Erythroblast (primary cell): ENCODE results near the gene EIF3K.
A peak's percentile ranks its signal among the peaks of the same experiment; 100 is the strongest.

Experiments used
- DNase-seq, 2 experiments: peaks; one replicate each; lab custom pipeline; 2025; lab: John Stamatoyannopoulos, UW
- GATA1 ChIP-seq: IDR thresholded peaks from 2 replicates; pipeline ENCODE4 v1.6.1; 2011; ENCODE audit warnings: low read depth, mild to moderate bottlenecking, control low read depth, low read length, moderate library complexity
- POLR2A ChIP-seq: IDR thresholded peaks from 2 replicates; pipeline ENCODE4 v1.6.1; 2011; ENCODE audit warnings: mild to moderate bottlenecking, low read length

Gene EIF3K

DNA sequence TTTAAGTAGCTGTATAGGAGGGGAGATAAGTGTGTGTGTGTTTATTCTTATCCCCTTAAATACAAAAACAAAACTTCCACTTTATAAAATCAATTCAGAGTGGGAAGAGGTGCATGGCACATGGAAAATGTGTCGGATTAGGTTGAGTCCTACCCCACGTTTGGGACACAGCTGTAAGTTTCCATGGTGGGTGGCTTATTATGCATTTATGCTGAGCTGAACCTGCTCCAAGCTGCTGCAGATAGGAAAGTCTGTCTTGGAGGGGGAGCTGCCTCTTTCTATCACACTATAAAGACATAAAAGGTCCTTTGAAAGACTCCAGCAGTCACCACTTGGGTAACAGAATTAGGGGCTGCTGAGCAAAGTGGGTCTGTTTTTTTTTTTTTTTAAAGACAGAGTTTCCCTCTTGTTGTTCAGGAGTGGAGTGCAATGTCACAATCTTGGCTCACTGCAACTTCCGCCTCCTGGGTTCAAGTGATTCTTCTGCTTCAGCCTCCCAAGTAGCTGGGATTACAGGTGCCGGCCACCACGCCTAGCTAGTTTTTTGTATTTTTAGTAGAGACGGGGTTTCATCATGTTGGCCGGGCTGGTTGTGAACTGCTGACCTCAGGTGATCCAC is 43.7 kb downstream of the EIF3K start:
- DNase-seq, result no peak
- TF ChIP-seq POLR2A, result no peak
- no peak for TF ChIP-seq GATA1

GRCh38 chr19:38663156-38663651 is 44.2 kb downstream of the EIF3K start:
- no peak for DNase-seq
- no peak for TF ChIP-seq POLR2A
- TF ChIP-seq GATA1, result no peak

- TF ChIP-seq POLR2A, result no peak
- TF ChIP-seq GATA1, result no peak
- peak; percentile 58 to 71 for DNase-seq
Measured at GRCh38 chr19:38663957-38664502, 45.0 kb downstream of the EIF3K start.

GRCh38 chr19:38664503-38665211 is 45.7 kb downstream of the EIF3K start:
- DNase-seq, result peak; percentile 81 to 86
- TF ChIP-seq GATA1 (no peak), POLR2A (peak; percentile 53)

DNA sequence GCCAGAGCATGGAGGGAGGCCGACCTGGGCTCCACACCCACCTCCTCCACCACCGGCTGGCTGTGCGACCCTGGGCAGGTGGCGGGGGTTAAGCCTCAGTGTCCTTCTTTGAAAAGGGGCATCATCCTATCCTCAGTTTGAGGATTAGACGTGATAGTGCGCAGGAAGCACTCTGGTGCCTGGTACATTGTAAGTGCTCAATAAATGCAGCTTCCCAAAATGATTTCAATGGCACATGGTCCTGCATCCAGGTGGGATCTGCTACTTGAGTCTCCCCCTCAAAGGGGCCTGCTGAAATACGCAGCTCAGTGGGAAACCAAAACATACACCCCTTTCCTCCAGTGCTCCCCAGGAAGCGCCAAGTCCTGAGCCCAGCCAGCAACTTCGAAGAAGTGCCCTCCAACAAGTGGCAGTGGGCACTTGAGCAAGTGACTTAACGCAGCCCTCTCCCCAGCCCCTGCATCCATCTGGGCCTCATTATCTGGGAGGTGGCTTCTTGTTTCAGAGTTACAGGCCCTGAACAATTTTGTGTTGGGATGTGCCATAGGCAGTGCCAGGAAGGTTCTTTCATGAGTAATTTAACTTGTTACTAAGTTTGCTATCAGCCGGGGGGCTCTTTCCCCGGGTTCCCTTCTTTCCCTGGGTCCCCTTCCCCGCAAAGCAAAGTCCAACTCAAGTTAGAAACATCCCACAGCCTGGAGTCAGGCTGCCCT is 46.4 kb downstream of the EIF3K start:
- DNase-seq, result no peak
- TF ChIP-seq GATA1 (no peak), POLR2A (no peak)

DNA sequence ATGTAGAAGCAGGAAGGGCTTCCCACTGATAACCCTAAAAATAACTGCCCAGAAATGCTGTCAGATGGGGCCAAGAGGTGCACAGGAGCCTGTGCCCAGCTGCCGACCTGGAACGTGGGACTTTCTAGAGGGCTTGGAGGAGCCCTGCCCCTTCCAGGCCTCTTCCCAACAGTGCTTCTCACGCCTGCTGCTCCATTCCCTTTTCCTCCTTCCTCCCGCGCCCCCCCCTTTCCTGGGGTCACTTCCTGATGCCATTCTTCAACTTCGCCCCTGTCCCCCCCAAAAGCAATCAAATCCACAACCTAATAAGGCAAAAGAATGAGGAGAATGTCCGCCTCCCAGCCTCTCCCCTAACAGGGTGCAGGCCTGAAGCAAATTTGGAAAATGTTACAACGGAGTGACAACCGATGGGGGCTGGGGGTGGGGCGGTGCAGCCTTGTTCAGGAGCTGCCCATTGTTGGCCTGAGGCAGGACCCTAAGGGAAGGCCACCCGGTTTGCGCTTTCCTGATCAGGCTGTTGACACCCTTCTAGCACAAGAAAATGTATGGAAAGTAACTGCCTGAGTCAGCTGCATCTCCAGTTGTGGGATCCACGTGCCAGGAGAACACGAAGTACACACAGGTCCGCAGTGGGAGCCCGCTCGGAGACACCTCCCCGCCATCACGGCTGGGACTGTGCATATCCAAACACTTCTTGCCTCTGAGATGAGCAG is 47.1 kb downstream of the EIF3K start:
- no peak for DNase-seq

DNA sequence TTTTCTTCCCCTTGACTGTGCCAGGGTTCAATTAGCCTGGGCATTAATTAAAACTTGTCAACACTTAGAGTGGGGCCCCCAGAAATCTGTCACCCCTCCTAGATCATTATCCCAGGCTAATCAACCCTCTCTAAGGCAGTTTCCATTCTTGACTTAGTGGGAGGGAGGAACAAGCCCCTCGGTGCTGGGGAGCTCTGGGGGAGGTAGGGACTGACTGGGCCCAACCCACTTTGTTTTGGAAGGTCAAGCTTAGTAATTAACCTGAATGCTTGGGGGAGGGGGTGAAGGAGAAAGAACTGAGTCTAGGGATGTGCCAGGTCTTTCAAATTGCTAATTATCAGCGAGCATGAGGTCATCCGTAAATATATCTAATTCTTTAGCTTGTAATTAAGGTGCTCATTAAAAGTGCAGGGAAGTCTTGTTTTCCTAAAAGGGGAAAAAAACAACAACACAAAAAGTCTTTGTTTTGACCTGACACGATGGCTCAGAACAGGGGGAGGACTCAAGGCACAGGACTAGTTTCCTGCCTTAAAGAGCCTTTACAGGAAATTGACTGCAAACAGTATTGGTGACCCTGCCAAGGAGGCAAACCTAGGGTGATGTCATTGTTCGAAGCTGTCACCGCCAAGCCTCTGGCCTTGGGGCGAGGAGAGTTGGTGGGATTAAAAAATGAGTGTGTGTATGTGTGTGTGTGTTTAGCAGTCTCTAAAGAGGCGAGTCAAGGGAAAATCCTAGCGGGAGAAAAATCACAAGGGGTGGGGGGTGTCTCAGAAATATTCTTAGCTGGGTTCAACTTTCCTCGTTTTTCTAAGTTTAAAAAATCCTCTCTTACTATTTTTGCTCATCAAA is 47.9 kb downstream of the EIF3K start:
- DNase-seq, result peak; percentile 57 to 72

More for the DNA sequence above, 47.1 kb downstream of the EIF3K start:
- no peak for TF ChIP-seq POLR2A
- no peak for TF ChIP-seq GATA1

GRCh38 chr19:38667661-38668171 is 48.7 kb downstream of the EIF3K start:
- no peak for DNase-seq

More for the DNA sequence above, 47.9 kb downstream of the EIF3K start:
- TF ChIP-seq POLR2A (no peak), GATA1 (no peak)

DNA sequence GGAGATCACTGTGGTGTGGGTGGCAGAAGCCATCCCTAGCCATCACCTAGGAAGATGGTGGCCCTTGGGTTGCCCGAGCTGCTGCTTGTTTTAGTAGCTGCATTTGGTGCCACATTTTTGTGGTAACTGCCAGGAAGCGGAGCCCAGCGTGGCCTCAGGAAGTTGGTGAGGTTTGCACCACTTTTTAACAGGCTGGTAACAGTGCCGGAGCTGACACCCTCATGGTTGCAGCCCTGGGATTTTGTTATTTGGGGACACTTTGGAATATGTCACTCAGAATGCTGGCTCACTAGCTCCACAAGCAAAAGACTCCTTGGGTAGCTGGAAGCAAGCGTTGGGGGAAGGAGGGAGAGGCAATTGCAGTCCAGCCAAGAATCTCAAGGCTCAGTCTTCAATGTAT is 50.6 kb downstream of the EIF3K start:
- DNase-seq, result no peak
- TF ChIP-seq POLR2A (no peak), GATA1 (no peak)

More at GRCh38 chr19:38667661-38668171, 48.7 kb downstream of the EIF3K start:
- no peak for TF ChIP-seq POLR2A
- TF ChIP-seq GATA1, result no peak

GRCh38 chr19:38670921-38671398 is 52.0 kb downstream of the EIF3K start:
- TF ChIP-seq POLR2A (no peak), GATA1 (no peak)
- no peak for DNase-seq

DNA sequence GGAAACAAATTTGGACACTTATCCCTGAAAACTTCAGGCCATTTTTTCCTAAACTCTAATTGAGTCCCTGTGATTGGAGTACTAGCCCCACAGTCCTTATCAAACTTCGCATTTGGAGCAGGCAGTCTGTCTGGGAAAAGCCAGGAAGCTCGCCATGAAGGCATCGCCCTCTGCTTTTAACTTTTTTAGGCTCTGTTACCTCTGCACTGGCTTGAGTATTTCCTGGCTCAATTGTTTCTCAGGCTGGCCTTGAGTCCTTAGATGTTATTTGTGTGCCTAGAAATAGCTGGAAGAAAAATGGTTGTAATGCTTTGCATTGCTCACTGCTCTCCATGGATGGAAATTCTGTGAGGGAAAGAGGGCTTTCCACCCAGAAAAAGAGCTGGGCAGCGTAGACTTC is 52.7 kb downstream of the EIF3K start:
- TF ChIP-seq GATA1, result no peak
- no peak for TF ChIP-seq POLR2A
- no peak for DNase-seq

- DNase-seq, result no peak
- TF ChIP-seq GATA1, result no peak
- TF ChIP-seq POLR2A, result no peak
Measured at GRCh38 chr19:38673030-38673429, 54.0 kb downstream of the EIF3K start.
